GM12874 (cell line): ENCODE measurements around the gene FAM222B.

ENCODE experiments used
- TF ChIP-seq, protein P1 (sequence below): IDR thresholded peaks from 2 replicates; pipeline ENCODE4 v1.5.1; 2011; ENCODE audit warnings: low read depth, mild to moderate bottlenecking, control low read depth, low read length, moderate library complexity; ENCODE audit not compliant: insufficient read depth

The FAM222B gene

DNA sequence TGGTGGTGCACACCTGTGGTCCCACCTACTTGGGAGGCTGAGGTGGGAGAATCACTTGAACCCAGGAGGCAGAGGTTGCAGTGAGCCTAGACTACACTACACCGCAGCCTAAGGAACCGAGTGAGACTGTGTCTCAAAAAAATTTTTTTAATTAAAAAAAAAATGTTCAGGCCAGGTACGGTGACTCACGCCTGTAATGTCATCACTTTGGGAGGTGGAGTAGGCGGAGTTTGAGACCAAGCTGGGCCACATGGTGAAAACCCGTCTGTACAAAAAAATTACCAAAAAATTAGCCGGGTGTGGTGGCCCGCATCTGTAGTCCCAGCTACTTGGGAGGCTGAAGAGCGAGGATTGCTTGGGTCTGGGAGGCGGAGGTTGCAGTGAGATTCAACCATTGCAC lies 3.6 kb upstream of the FAM222B start:
- TF ChIP-seq, protein P1, sequence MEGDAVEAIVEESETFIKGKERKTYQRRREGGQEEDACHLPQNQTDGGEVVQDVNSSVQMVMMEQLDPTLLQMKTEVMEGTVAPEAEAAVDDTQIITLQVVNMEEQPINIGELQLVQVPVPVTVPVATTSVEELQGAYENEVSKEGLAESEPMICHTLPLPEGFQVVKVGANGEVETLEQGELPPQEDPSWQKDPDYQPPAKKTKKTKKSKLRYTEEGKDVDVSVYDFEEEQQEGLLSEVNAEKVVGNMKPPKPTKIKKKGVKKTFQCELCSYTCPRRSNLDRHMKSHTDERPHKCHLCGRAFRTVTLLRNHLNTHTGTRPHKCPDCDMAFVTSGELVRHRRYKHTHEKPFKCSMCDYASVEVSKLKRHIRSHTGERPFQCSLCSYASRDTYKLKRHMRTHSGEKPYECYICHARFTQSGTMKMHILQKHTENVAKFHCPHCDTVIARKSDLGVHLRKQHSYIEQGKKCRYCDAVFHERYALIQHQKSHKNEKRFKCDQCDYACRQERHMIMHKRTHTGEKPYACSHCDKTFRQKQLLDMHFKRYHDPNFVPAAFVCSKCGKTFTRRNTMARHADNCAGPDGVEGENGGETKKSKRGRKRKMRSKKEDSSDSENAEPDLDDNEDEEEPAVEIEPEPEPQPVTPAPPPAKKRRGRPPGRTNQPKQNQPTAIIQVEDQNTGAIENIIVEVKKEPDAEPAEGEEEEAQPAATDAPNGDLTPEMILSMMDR: no peak

GRCh38 chr17:28843816-28844148 lies 1.2 kb upstream of the FAM222B start:
- TF ChIP-seq, protein P1: no peak

DNA sequence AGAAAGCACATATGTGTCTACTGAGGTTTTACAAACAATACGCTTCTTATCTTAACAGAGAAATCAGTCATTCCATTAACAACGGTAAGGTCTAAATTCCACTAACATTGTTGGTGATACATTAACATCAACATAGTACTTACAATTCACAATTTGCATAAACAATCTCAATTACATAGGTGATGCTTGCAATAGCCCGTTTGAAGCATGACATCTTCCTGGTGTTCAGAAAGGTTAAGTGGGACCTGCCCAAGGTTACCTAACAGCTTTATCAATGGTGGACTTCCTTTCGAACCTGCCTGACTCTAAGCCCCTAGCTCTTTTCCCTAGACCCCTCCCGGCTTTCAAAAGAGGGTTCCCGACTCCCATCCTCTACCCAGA lies 699 bp downstream of the FAM222B start:
- TF ChIP-seq, protein P1: no peak

- TF ChIP-seq, protein P1: no peak
These were observed 3.4 kb downstream of the FAM222B start for GRCh38 chr17:28839221-28839620.

GRCh38 chr17:28834420-28834819 lies 8.2 kb downstream of the FAM222B start:
- TF ChIP-seq, protein P1: no peak

DNA sequence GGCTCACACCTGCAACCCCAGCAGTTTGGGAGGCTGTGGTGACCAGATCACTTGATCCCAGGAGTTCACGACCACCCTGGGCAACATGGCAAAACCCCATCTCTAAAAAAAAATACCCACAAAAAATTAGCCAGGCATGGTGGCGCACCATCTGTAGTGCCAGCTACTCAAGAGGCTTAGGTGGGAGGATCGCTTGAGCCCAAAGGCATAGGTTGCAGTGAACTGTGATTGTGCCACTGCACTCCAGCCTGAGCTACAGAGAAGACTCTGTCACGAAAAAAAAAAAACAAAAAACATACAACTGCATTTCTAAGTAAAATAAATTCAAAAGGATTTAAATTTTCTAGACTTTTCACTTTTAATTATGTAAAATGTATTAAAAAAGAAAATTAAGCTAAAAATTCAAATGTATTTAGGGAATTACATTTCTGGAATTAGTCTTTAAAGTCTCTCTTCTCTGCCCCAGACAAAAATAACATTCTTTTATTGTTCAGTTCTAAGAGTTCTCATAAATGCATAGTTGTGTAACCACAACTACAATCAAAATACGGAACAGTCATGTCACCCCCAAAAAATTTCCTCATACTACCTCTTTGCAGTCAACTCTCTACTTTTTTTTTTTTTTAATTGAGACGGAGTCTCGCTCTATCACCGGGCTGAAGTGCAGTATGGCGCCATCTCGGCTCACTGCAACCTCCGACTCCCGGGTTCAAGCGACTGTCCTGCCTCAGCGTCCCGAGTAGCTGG lies 14.1 kb downstream of the FAM222B start:
- TF ChIP-seq, protein P1: no peak

- TF ChIP-seq, protein P1: no peak
These were observed 14.9 kb downstream of the FAM222B start for GRCh38 chr17:28827672-28828071.
